Vagina (tissue), 2 donors: Measurements from ENCODE around the gene TNS4. TPM values are rescaled to one million over a fixed set of nuclear protein-coding genes. Genes with fewer than 3 reads are reported as not detected.

Experiments used
- DNase-seq, 2 donors: peaks; one replicate each; pipeline ENCODE4 v3.0.0-alpha.2; 2017; ENCODE audit errors: extremely low spot score in 2 of 2
- H3K27ac ChIP-seq: fragments of 200-600 bp; sonication (generic); one replicate; pipeline ENCODE4 v1.5.1; 2019
- H3K27me3 ChIP-seq: fragments of 200-600 bp; sonication (generic); one replicate; pipeline ENCODE4 v1.5.1; 2019
- H3K36me3 ChIP-seq, 2 donors: fragments of 200-600 bp; sonication (generic); one replicate each; pipeline ENCODE4 v1.5.1; 2017 to 2019
- H3K4me1 ChIP-seq: fragments of 200-600 bp; sonication (generic); one replicate; pipeline ENCODE4 v1.5.1; 2019
- H3K4me3 ChIP-seq, 2 donors: fragments of 200-600 bp; sonication (generic); 1 replicate in 1 of 2; 2 replicates in 1 of 2; pipeline ENCODE4 v1.5.1; 2016 to 2019
- H3K9me3 ChIP-seq: fragments of 200-600 bp; sonication (generic); one replicate; pipeline ENCODE4 v1.5.1; 2019
- POLR2A ChIP-seq, 2 donors: fragments of 450-650 bp; IDR thresholded peaks; one replicate each; pipeline ENCODE4 v1.6.1; 2017; ENCODE audit warnings: antibody characterized with exemption in 2 of 2, mild to moderate bottlenecking in 2 of 2, moderate library complexity in 2 of 2
- POLR2AphosphoS5 ChIP-seq, 2 donors: sonication (generic); formaldehyde crosslinking; IDR thresholded peaks; one replicate each; pipeline ENCODE4 v1.9.0; 2017; ENCODE audit warnings: antibody characterized with exemption in 2 of 2, mild to moderate bottlenecking in 2 of 2, low read depth in 1 of 2; ENCODE audit not compliant: insufficient read depth in 1 of 2
- intact Hi-C: fragments of 100-400 bp; cut with DNase I; formaldehyde crosslinking; loops from one replicate; pipeline ENCODE4 v1.15.1; 2023
- total RNA-seq: library from RNA; depleted of rRNA; stranded (reverse); fragments of >200 nt; gene quantifications from one replicate; pipeline ENCODE4 v1.2.3, GENCODE V29; 2016
- TF ChIP-seq, protein P1 (sequence below), 3 experiments: fragments of 450-650 bp in 2 of 3; fragments of 200-600 bp in 1 of 3; sonication (generic) in 1 of 3; IDR thresholded peaks; one replicate each; pipeline ENCODE4 v1.5.1; 2017 to 2019; ENCODE audit warnings: antibody characterized with exemption in 3 of 3, mild to moderate bottlenecking in 2 of 3, moderate library complexity in 2 of 3

The TNS4 gene
- total RNA-seq, 1 donor from 2014 or later: 296 TPM

DNA sequence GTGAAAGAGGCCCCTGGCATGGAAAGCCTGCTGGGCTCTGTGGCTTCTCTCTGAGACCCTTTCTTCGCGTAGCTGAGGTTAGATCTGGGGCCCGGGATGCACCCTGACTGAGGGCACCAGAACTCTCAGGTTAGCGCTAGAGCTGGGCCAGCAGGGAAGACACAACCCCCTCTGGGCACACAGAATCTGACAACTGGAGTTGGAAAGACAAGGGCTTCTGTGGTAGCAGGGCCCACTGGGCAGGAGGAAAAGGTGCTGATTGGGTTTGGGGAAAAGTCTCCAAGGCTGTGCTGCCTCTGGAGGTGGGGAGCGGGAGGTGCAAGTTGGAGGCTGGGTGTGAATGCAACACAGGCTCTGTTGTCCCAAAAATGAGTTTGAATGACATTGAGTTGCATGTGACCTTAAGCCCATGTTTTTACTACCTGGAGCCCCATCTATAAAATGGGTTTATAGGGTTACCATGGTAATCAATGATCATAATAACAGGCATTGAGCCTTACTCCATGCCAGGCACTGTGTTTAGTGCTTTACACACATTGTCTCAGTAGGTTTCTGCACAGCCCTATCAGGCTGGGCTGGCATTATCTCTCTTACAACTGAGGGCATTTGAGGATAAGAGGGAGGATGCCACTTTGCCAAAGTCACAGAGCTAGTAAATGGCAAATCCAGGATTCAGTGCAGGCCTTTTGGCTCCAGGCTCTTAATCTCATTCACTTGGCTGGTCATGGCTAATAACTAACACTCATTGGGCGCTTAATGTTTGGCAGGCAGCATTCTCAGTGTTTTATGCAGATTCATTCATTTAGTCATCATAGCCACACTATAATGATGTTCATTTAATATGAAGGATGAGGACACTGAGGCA, 67.6 kb downstream of the TNS4 start:
- H3K36me3 ChIP-seq: no peaks in the 10 kb centered on the region
- TF ChIP-seq POLR2AphosphoS5 (IDR thresholded peaks at IDR 0.05; ENCODE audit: insufficient read depth in 1 of 2, low read depth in 1 of 2) (no peak), POLR2A (IDR thresholded peaks at IDR 0.05) (no peak)
- TF ChIP-seq, protein P1, sequence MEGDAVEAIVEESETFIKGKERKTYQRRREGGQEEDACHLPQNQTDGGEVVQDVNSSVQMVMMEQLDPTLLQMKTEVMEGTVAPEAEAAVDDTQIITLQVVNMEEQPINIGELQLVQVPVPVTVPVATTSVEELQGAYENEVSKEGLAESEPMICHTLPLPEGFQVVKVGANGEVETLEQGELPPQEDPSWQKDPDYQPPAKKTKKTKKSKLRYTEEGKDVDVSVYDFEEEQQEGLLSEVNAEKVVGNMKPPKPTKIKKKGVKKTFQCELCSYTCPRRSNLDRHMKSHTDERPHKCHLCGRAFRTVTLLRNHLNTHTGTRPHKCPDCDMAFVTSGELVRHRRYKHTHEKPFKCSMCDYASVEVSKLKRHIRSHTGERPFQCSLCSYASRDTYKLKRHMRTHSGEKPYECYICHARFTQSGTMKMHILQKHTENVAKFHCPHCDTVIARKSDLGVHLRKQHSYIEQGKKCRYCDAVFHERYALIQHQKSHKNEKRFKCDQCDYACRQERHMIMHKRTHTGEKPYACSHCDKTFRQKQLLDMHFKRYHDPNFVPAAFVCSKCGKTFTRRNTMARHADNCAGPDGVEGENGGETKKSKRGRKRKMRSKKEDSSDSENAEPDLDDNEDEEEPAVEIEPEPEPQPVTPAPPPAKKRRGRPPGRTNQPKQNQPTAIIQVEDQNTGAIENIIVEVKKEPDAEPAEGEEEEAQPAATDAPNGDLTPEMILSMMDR (IDR thresholded peaks at IDR 0.05): no peak
- H3K4me3 ChIP-seq: no peak overlapping the region
- no peaks in the 10 kb centered on the region for H3K9me3 ChIP-seq
- intact Hi-C loops: no loop called here
- no peaks in the 10 kb centered on the region for H3K27me3 ChIP-seq
- peak in 1 of 2 donors; percentile 77 for DNase-seq
- H3K4me1 ChIP-seq: peaks cover 13% of the 10 kb centered on the region
- H3K27ac ChIP-seq: peak overlapping the region; percentile 43

DNA sequence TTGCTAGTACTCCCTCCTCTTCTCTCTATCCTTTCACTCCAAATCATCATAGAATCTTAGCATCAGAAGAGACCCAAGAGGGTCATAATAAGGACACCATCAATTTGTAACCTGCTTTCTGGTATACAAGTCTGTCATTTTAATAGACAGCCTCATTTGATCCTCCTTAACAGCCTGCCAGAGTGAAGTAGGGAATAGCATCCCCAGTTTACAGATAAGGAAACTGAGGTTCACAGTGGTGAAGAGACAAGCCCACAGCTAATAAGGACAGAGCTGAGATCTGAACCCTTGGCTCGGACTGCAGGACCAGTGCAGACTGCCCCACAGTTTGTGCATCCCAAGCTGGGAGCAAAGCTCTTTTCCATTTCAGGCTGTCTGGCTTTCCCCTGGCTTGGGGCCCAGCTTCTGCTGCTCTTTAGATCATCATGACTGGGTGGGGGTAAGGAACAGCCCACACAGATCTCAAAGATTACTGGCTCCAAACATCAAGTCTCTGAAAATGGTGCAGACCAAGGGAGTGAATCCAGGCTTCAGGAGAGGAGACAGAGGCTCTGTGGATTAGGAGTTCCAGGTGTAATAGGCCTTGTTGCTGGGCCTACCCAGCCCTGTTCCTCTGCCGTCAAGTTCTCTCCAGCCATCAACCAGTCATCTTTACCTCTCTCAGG, 68.4 kb downstream of the TNS4 start:
- H3K36me3 ChIP-seq: no peaks in the 10 kb centered on the region
- peaks cover 13% of the 10 kb centered on the region for H3K4me1 ChIP-seq
- H3K9me3 ChIP-seq: no peaks in the 10 kb centered on the region
- no peaks in the 10 kb centered on the region for H3K27me3 ChIP-seq
- TF ChIP-seq, protein P1 (IDR thresholded peaks at IDR 0.05): no peak
- TF ChIP-seq POLR2AphosphoS5 (IDR thresholded peaks at IDR 0.05; ENCODE audit: insufficient read depth in 1 of 2, low read depth in 1 of 2): no peak
- peak in 1 of 2 donors; percentile 81 for DNase-seq
- no peak overlapping the region for H3K4me3 ChIP-seq
- intact Hi-C loops: no loop called here
- H3K27ac ChIP-seq: peak overlapping the region; percentile 43

DNA sequence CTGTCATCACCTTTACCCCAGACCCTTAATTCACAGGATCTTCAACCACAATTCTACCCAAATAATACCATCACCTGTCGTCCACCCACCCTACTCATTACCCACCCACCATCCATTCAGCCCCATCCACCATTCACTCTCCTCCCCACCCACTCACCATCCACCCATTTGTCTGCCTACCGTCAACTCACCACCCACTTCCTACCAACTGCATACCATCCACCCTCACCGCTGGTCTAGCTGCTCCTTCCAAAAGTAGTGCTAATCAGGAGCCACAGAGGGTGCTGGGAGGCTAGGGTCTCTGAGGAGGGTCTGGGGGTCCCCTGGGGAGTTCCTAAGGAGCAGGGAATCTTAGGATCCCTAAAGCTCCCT, 70.2 kb downstream of the TNS4 start:
- H3K36me3 ChIP-seq: no peaks in the 10 kb centered on the region
- intact Hi-C loops: no loop called here
- peaks cover 13% of the 10 kb centered on the region for H3K4me1 ChIP-seq
- H3K4me3 ChIP-seq: no peak overlapping the region
- H3K27me3 ChIP-seq: no peaks in the 10 kb centered on the region
- TF ChIP-seq POLR2A (IDR thresholded peaks at IDR 0.05): no peak
- TF ChIP-seq POLR2AphosphoS5 (IDR thresholded peaks at IDR 0.05; ENCODE audit: insufficient read depth in 1 of 2, low read depth in 1 of 2): no peak
- TF ChIP-seq, protein P1 (IDR thresholded peaks at IDR 0.05): no peak
- peak in 1 of 2 donors; percentile 56 for DNase-seq
- H3K27ac ChIP-seq: no peak overlapping the region
- no peaks in the 10 kb centered on the region for H3K9me3 ChIP-seq

GRCh38 chr17:40430272-40431230, 70.9 kb downstream of the TNS4 start:
- Histone ChIP-seq H3K4me1 (peaks cover 13% of the 10 kb centered on the region), H3K27me3 (no peaks in the 10 kb centered on the region), H3K4me3 (no peak overlapping the region), H3K9me3 (no peaks in the 10 kb centered on the region), H3K36me3 (no peaks in the 10 kb centered on the region), H3K27ac (no peak overlapping the region)
- intact Hi-C loops: no loop called here
- DNase-seq: peak in 1 of 2 donors; percentile 74
- no peak for TF ChIP-seq POLR2A (IDR thresholded peaks at IDR 0.05)
- no peak for TF ChIP-seq POLR2AphosphoS5 (IDR thresholded peaks at IDR 0.05; ENCODE audit: insufficient read depth in 1 of 2, low read depth in 1 of 2)
- TF ChIP-seq, protein P1 (IDR thresholded peaks at IDR 0.05): no peak
